Measurements from ENCODE around the gene BARX2. TPM values are rescaled to one million over a fixed set of nuclear protein-coding genes. Genes with fewer than 3 reads are reported as not detected.

BARX2 gene
- total RNA-seq, 1 experiment from 2014 or later, result 13.4 TPM

GRCh38 chr11:129380413-129380812 lies 4.8 kb downstream of the BARX2 start:
- intact Hi-C loops (cut with micrococcal nuclease; ENCODE audit: unreplicated experiment), result no loop called here
- TF ChIP-seq EZH2 (IDR thresholded peaks at IDR 0.05; ENCODE audit: low read depth) (no peak), CTCF (conservative IDR thresholded peaks at IDR 0.05) (no peak)
- peaks cover 33% of the 10 kb centered on the region for H3K4me1 ChIP-seq (replicated peaks; ENCODE audit: insufficient read depth)
- H3K9me3 ChIP-seq (ENCODE audit: insufficient read depth, low read depth), result no peaks in the 10 kb centered on the region
- no TSS peak for BruUV-seq (replicated peaks)
- H4K20me1 ChIP-seq (ENCODE audit: insufficient read depth), result no peaks in the 10 kb centered on the region
- no peak overlapping the region for H2AFZ ChIP-seq
- no peak overlapping the region for H3K4me3 ChIP-seq
- peaks cover 75% of the 10 kb centered on the region for H3K79me2 ChIP-seq (ENCODE audit: low read depth)
- DNase-seq, result no peak
- H3K27ac ChIP-seq, result no peak overlapping the region
- no peaks in the 10 kb centered on the region for H3K27me3 ChIP-seq (ENCODE audit: insufficient read depth, low read depth)
- POLR2A ChIA-PET (ENCODE audit: unreplicated experiment), result interaction anchor here (0.6 to 0.7 kb wide), 2 partner anchors 50 to 339 kb away, joined by 3 to 7 read pairs; no protein-coding TSS in a partner anchor
- CTCF ChIA-PET, result interaction anchor here (0.7 kb wide), 1 partner anchor 34 kb away, joined by 4 read pairs; no protein-coding TSS in a partner anchor
- H3K9me2 ChIP-seq (ENCODE audit: insufficient read depth), result no peaks in the 10 kb centered on the region
- H3K4me2 ChIP-seq, result no peak overlapping the region
- no peaks in the 10 kb centered on the region for H3K36me3 ChIP-seq (ENCODE audit: low read depth)
- peaks cover 5% of the 10 kb centered on the region; the same call in 1 of the 2 replicates for H3F3A ChIP-seq (ENCODE audit: insufficient read depth, low read depth)

GRCh38 chr11:129382583-129382982 lies 6.9 kb downstream of the BARX2 start:
- no peak overlapping the region for H3K27ac ChIP-seq
- peaks cover 24% of the 10 kb centered on the region for H3K4me1 ChIP-seq (replicated peaks; ENCODE audit: insufficient read depth)
- intact Hi-C loops (cut with micrococcal nuclease; ENCODE audit: unreplicated experiment), result no loop called here
- H3K79me2 ChIP-seq (ENCODE audit: low read depth), result peaks cover 71% of the 10 kb centered on the region
- H3K9me2 ChIP-seq (ENCODE audit: insufficient read depth), result no peaks in the 10 kb centered on the region
- H2AFZ ChIP-seq, result no peak overlapping the region
- DNase-seq, result no peak
- BruUV-seq (replicated peaks), result no TSS peak
- no peaks in the 10 kb centered on the region for H3F3A ChIP-seq (ENCODE audit: insufficient read depth, low read depth)
- no peaks in the 10 kb centered on the region for H3K36me3 ChIP-seq (ENCODE audit: low read depth)
- no peaks in the 10 kb centered on the region for H3K9me3 ChIP-seq (ENCODE audit: insufficient read depth, low read depth)
- POLR2A ChIA-PET (ENCODE audit: unreplicated experiment), result no interaction called here
- TF ChIP-seq EZH2 (IDR thresholded peaks at IDR 0.05; ENCODE audit: low read depth), result no peak
- TF ChIP-seq CTCF (conservative IDR thresholded peaks at IDR 0.05), result no peak
- H3K4me2 ChIP-seq, result no peak overlapping the region
- no peaks in the 10 kb centered on the region for H3K27me3 ChIP-seq (ENCODE audit: insufficient read depth, low read depth)
- CTCF ChIA-PET, result no interaction called here
- H3K4me3 ChIP-seq, result no peak overlapping the region
- no peaks in the 10 kb centered on the region for H4K20me1 ChIP-seq (ENCODE audit: insufficient read depth)

GRCh38 chr11:129383060-129383459 lies 7.4 kb downstream of the BARX2 start:
- H3K9me2 ChIP-seq (ENCODE audit: insufficient read depth), result no peaks in the 10 kb centered on the region
- H3K9me3 ChIP-seq (ENCODE audit: insufficient read depth, low read depth), result no peaks in the 10 kb centered on the region
- H3K27me3 ChIP-seq (ENCODE audit: insufficient read depth, low read depth), result no peaks in the 10 kb centered on the region
- H3K36me3 ChIP-seq (ENCODE audit: low read depth), result no peaks in the 10 kb centered on the region
- H3F3A ChIP-seq (ENCODE audit: insufficient read depth, low read depth), result no peaks in the 10 kb centered on the region
- CTCF ChIA-PET, result no interaction called here
- H4K20me1 ChIP-seq (ENCODE audit: insufficient read depth), result no peaks in the 10 kb centered on the region
- POLR2A ChIA-PET (ENCODE audit: unreplicated experiment), result no interaction called here
- intact Hi-C loops (cut with micrococcal nuclease; ENCODE audit: unreplicated experiment), result no loop called here
- H2AFZ ChIP-seq, result no peak overlapping the region
- no peak overlapping the region for H3K27ac ChIP-seq
- BruUV-seq (replicated peaks), result no TSS peak
- DNase-seq, result no peak
- TF ChIP-seq EZH2 (IDR thresholded peaks at IDR 0.05; ENCODE audit: low read depth), result no peak
- no peak for TF ChIP-seq CTCF (conservative IDR thresholded peaks at IDR 0.05)
- H3K4me2 ChIP-seq, result no peak overlapping the region
- H3K79me2 ChIP-seq (ENCODE audit: low read depth), result peaks cover 66% of the 10 kb centered on the region
- H3K4me1 ChIP-seq (replicated peaks; ENCODE audit: insufficient read depth), result peaks cover 20% of the 10 kb centered on the region
- H3K4me3 ChIP-seq, result no peak overlapping the region

Data from PC-9 (cell line).